GM12891 (cell line): Measurements from ENCODE around the gene SLC38A6.

Experiments
- POLR2A ChIP-seq: IDR thresholded peaks from 2 replicates; pipeline ENCODE4 v1.6.1; 2011; ENCODE audit warnings: low read depth, low read length, control low read depth
- POLR2AphosphoS5 ChIP-seq: IDR thresholded peaks from 2 replicates; pipeline ENCODE4 v1.6.1; 2011; ENCODE audit warnings: low read depth, low read length, control low read depth
- TAF1 ChIP-seq: IDR thresholded peaks from 2 replicates; pipeline ENCODE4 v1.6.1; 2011; ENCODE audit warnings: low read depth, low read length, control low read depth

- no peak for TF ChIP-seq POLR2A
- no peak for TF ChIP-seq POLR2AphosphoS5
- TF ChIP-seq TAF1 = no peak
These were observed 61.2 kb downstream of the SLC38A6 start for GRCh38 chr14:61042220-61042619.
